HepG2 (cell line): ENCODE results near the gene ENDOG. TPM values are rescaled to one million over a fixed set of nuclear protein-coding genes. Genes with fewer than 3 reads are reported as not detected.

Experiments
- ADNP ChIP-seq: sonication (generic); formaldehyde crosslinking; IDR thresholded peaks from 2 replicates; pipeline ENCODE4 v1.4.0; 2020; ENCODE audit warnings: missing genetic modification reagents
- GMEB2 ChIP-seq: IDR thresholded peaks from 2 replicates; pipeline ENCODE4 v1.6.1; 2016; ENCODE audit warnings: missing biosample characterization, missing genetic modification reagents, low read depth
- RBM39 ChIP-seq: fragments of 200-400 bp; formaldehyde crosslinking; IDR thresholded peaks from one replicate; pipeline ENCODE4 v1.6.1; 2018; ENCODE audit warnings: antibody characterized with exemption, mild to moderate bottlenecking, low read depth, low read length; ENCODE audit not compliant: poor library complexity, severe bottlenecking
- SP2 ChIP-seq: sonication (generic); formaldehyde crosslinking; IDR thresholded peaks from 2 replicates; pipeline ENCODE4 v1.5.1; 2020; ENCODE audit warnings: mild to moderate bottlenecking, missing genetic modification reagents
- TBX2 ChIP-seq: sonication (generic); formaldehyde crosslinking; IDR thresholded peaks from 2 replicates; pipeline ENCODE4 v1.5.0; 2020; ENCODE audit warnings: missing genetic modification reagents, mild to moderate bottlenecking, borderline replicate concordance
- TBX3 ChIP-seq: fragments of 450-650 bp; IDR thresholded peaks from 2 replicates; pipeline ENCODE4 v1.6.1; 2017; ENCODE audit warnings: antibody characterized with exemption, mild to moderate bottlenecking, inconsistent platforms, borderline replicate concordance
- THYN1 ChIP-seq: sonication (generic); formaldehyde crosslinking; IDR thresholded peaks from 2 replicates; pipeline ENCODE4 v1.8.1; 2023; ENCODE audit warnings: low read depth, mild to moderate bottlenecking, moderate library complexity, missing genetic modification reagents, borderline replicate concordance
- TRAFD1 ChIP-seq: sonication (generic); formaldehyde crosslinking; IDR thresholded peaks from 2 replicates; pipeline ENCODE4 v1.5.1; 2020; ENCODE audit warnings: missing genetic modification reagents, mild to moderate bottlenecking, borderline replicate concordance
- ZBTB14 ChIP-seq: sonication (generic); formaldehyde crosslinking; IDR thresholded peaks from 2 replicates; pipeline ENCODE4 v1.4.0; 2020; ENCODE audit warnings: missing genetic modification reagents
- ZBTB8A ChIP-seq: sonication (generic); formaldehyde crosslinking; IDR thresholded peaks from 2 replicates; pipeline ENCODE4 v1.4.0; 2020; ENCODE audit warnings: mild to moderate bottlenecking, low read depth, missing genetic modification reagents, borderline replicate concordance
- ZHX2 ChIP-seq, 2 experiments: sonication (generic) in 1 of 2; formaldehyde crosslinking in 1 of 2; IDR thresholded peaks; 2 replicates each; pipeline versions ENCODE4 v1.6.1 to v1.9.0; 2014 to 2022; ENCODE audit warnings: antibody characterized with exemption in 1 of 2, borderline replicate concordance in 1 of 2, inconsistent platforms in 1 of 2, low read depth in 1 of 2, missing genetic modification reagents in 1 of 2
- ZNF136 ChIP-seq: sonication (generic); formaldehyde crosslinking; IDR thresholded peaks from 2 replicates; pipeline ENCODE4 v1.8.1; 2022; ENCODE audit warnings: low read depth, mild to moderate bottlenecking, moderate library complexity, missing genetic modification reagents
- ZNF33A ChIP-seq: sonication (generic); formaldehyde crosslinking; IDR thresholded peaks from 2 replicates; pipeline ENCODE4 v1.5.1; 2020; ENCODE audit warnings: missing genetic modification reagents, mild to moderate bottlenecking, moderate library complexity, borderline replicate concordance
- ZNF431 ChIP-seq: sonication (generic); formaldehyde crosslinking; IDR thresholded peaks from 2 replicates; pipeline ENCODE4 v1.9.0; 2022; ENCODE audit warnings: missing genetic modification reagents, low read depth, mild to moderate bottlenecking, borderline replicate concordance
- ZNF546 ChIP-seq: sonication (generic); formaldehyde crosslinking; conservative IDR thresholded peaks from 2 replicates; pipeline ENCODE4 v1.8.1; 2023; ENCODE audit warnings: mild to moderate bottlenecking, missing genetic modification reagents
- ZNF691 ChIP-seq: sonication (generic); formaldehyde crosslinking; IDR thresholded peaks from 2 replicates; pipeline ENCODE4 v1.4.0; 2020; ENCODE audit warnings: missing genetic modification reagents, low read depth, mild to moderate bottlenecking, borderline replicate concordance
- ZNF776 ChIP-seq: sonication (generic); formaldehyde crosslinking; IDR thresholded peaks from 2 replicates; pipeline ENCODE4 v1.4.0; 2020; ENCODE audit warnings: mild to moderate bottlenecking, missing genetic modification reagents
- polyA plus RNA-seq, 8 experiments: library from polyadenylated mRNA; depleted of rRNA in 3 of 8; stranded (reverse) in 7 of 8; unstranded in 1 of 8; fragments of >200 nt; fragmentation: Illumina TruSeq in 4 of 8; extraction: Trizol in 4 of 8; gene quantifications; 2 replicates each; pipeline versions ENCODE4 v1.2.1 to v1.2.3, GENCODE V29; 2011 to 2016; ENCODE audit warnings: low read depth in 4 of 8, missing spikeins in 1 of 8, mixed read lengths in 1 of 8; ENCODE audit not compliant: insufficient read depth in 1 of 8
- total RNA-seq, 5 experiments: library from RNA; depleted of rRNA; stranded (reverse); fragments of >200 nt; fragmentation: Illumina TruSeq; extraction: Trizol; gene quantifications; 2 replicates each; pipeline ENCODE4 v1.2.3, GENCODE V29; 2016; ENCODE audit warnings: low read depth in 1 of 5

ENDOG gene
- total and polyA plus RNA-seq, 2 of the 13 experiments (the other 11 are each of a cell fraction or from before 2014, with no cell fraction given): 26.3 to 28.8 TPM

- TF ChIP-seq TRAFD1 (CRISPR knock-in tag) (no peak), TBX3 (no peak), ADNP (CRISPR knock-in tag) (no peak), TBX2 (peak; percentile 35; the same call in 1 of the 2 replicates), THYN1 (CRISPR knock-in tag) (no peak), ZNF136 (CRISPR knock-in tag) (no peak), ZNF691 (CRISPR knock-in tag) (peak; percentile 58; the same call in 1 of the 2 replicates), GMEB2 (CRISPR knock-in tag) (no peak), RBM39 (no peak), ZNF33A (CRISPR knock-in tag) (no peak), ZHX2 (IDR thresholded peaks at IDR 0.05; ENCODE audit: low read depth) (no peak), ZHX2 (CRISPR knock-in tag; IDR thresholded peaks at IDR 0.05; ENCODE audit: borderline replicate concordance) (no peak), ZBTB8A (no peak), ZNF776 (no peak), ZNF431 (no peak), ZBTB14 (no peak), SP2 (CRISPR knock-in tag) (no peak), ZNF546 (CRISPR knock-in tag) (no peak)
Observed at GRCh38 chr9:128863647-128864046, 45.3 kb downstream of the ENDOG start (continued).
